Measurements from ENCODE around the gene POLDIP3.
"Not testable (repeated sequence)": the region's sequence is repeated elsewhere in the genome, so short reads cannot be mapped to it uniquely, and the experiment has no call there.

Gene POLDIP3

GRCh38 chr22:42536166-42536565, 78.5 kb downstream of the POLDIP3 start:
- no peaks in the 10 kb centered on the region for H3K9me3 ChIP-seq (ENCODE audit: control insufficient read depth in 2 of 2, low read length in 2 of 2)
- no peak overlapping the region for H3K4me3 ChIP-seq (ENCODE audit: low read length in 2 of 2)
- no peaks in the 10 kb centered on the region for H3K36me3 ChIP-seq (ENCODE audit: control insufficient read depth in 2 of 2, insufficient read depth in 2 of 2, low read length in 2 of 2)
- H3K27ac ChIP-seq (ENCODE audit: low read length), result no peak overlapping the region
- peaks cover 0 to 2% of the 10 kb centered on the region in 2 donors for H3K27me3 ChIP-seq (ENCODE audit: control insufficient read depth in 1 of 2, insufficient read depth in 2 of 2, low read length in 2 of 2)
- no peaks in the 10 kb centered on the region for H3K4me1 ChIP-seq (ENCODE audit: control insufficient read depth, insufficient read depth, low read length)
- no peak overlapping the region for H3K9ac ChIP-seq (ENCODE audit: low read length in 2 of 2)

- H3K4me1 ChIP-seq (ENCODE audit: control insufficient read depth, insufficient read depth, low read length); H3K27me3 ChIP-seq (ENCODE audit: control insufficient read depth in 1 of 2, insufficient read depth in 2 of 2, low read length in 2 of 2); H3K27ac ChIP-seq (ENCODE audit: low read length); H3K9ac ChIP-seq (ENCODE audit: low read length in 2 of 2); H3K9me3 ChIP-seq (ENCODE audit: control insufficient read depth in 2 of 2, low read length in 2 of 2); H3K4me3 ChIP-seq (ENCODE audit: low read length in 2 of 2); H3K36me3 ChIP-seq (ENCODE audit: control insufficient read depth in 2 of 2, insufficient read depth in 2 of 2, low read length in 2 of 2): not testable (repeated sequence)
Measured at GRCh38 chr22:42535082-42535731, 79.5 kb downstream of the POLDIP3 start.
